HFFc6 (cell line): ENCODE data around the gene PHKG2. TPM values are rescaled to one million over a fixed set of nuclear protein-coding genes. Genes with fewer than 3 reads are reported as not detected.
A peak's percentile ranks its signal among the peaks of the same experiment; 100 is the strongest.

Source experiments
- DNase-seq: peaks from one replicate; pipeline ENCODE4 v3.0.0-alpha.2; 2018
- H3K27ac Mint-ChIP-seq: 2 replicates; pipeline ENCODE4 v1.8.0; 2020; ENCODE audit warnings: mild to moderate bottlenecking, mixed read lengths
- H3K27me3 Mint-ChIP-seq: 2 replicates; pipeline ENCODE4 v1.8.0; 2021; ENCODE audit warnings: mild to moderate bottlenecking, moderate library complexity, mixed read lengths; ENCODE audit not compliant: insufficient read depth
- H3K36me3 Mint-ChIP-seq: 2 replicates; pipeline ENCODE4 v1.8.0; 2021; ENCODE audit warnings: low read depth, mixed read lengths
- H3K4me1 Mint-ChIP-seq: 2 replicates; pipeline ENCODE4 v1.8.0; 2020; ENCODE audit warnings: low read depth, mixed read lengths
- H3K4me3 Mint-ChIP-seq: 2 replicates; pipeline ENCODE4 v1.8.0; 2020; ENCODE audit warnings: mild to moderate bottlenecking, moderate library complexity, mixed read lengths
- H3K9me3 Mint-ChIP-seq: 2 replicates; pipeline ENCODE4 v1.8.0; 2020; ENCODE audit warnings: mild to moderate bottlenecking, mixed read lengths
- CTCF ChIP-seq: fragments of 200-600 bp; sonication (generic); IDR thresholded peaks from 2 replicates; pipeline ENCODE4 v1.5.0; 2021; ENCODE audit warnings: antibody characterized with exemption, mild to moderate bottlenecking
- total RNA-seq, 6 experiments: library from RNA; stranded (reverse); fragmentation: NEBNext Ultra II Directional; extraction: Animal tissue kit (Norgen Biotek cat#: 25700); gene quantifications; 2 replicates in 1 of 6; 3 replicates in 5 of 6; pipeline ENCODE4 v1.2.3, GENCODE V29; 2021

The PHKG2 gene
- total RNA-seq, 6 experiments from 2014 or later, result 26.6 to 31.0 (median 27.7) TPM

- H3K9me3 Mint-ChIP-seq, result no peaks in the 10 kb centered on the region
- H3K4me1 Mint-ChIP-seq, result peaks cover 25% of the 10 kb centered on the region
- TF ChIP-seq CTCF, result no peak
- H3K27me3 Mint-ChIP-seq, result no peaks in the 10 kb centered on the region; the same call in none of the 2 replicates
- H3K36me3 Mint-ChIP-seq, result peaks cover 8% of the 10 kb centered on the region; the same call in 1 of the 2 replicates
- DNase-seq, result no peak
- H3K4me3 Mint-ChIP-seq, result no peak overlapping the region
- H3K27ac Mint-ChIP-seq, result no peak overlapping the region
Measured at GRCh38 chr16:30784215-30784614, 36.0 kb downstream of the PHKG2 start.

- Mint-ChIP-seq H3K27me3 (no peaks in the 10 kb centered on the region; the same call in none of the 2 replicates), H3K27ac (peak overlapping the region; percentile 83), H3K4me3 (peak overlapping the region; percentile 92), H3K9me3 (no peaks in the 10 kb centered on the region), H3K36me3 (peaks cover 8% of the 10 kb centered on the region; the same call in 1 of the 2 replicates), H3K4me1 (peaks cover 25% of the 10 kb centered on the region)
- no peak for DNase-seq
- no peak for TF ChIP-seq CTCF
Measured at GRCh38 chr16:30785126-30786106, 37.2 kb downstream of the PHKG2 start.

- Mint-ChIP-seq H3K9me3 (no peaks in the 10 kb centered on the region), H3K27ac (peak overlapping the region; percentile 83), H3K4me1 (peaks cover 25% of the 10 kb centered on the region), H3K27me3 (no peaks in the 10 kb centered on the region; the same call in 1 of the 2 replicates), H3K36me3 (peaks cover 8% of the 10 kb centered on the region; the same call in 1 of the 2 replicates), H3K4me3 (peak overlapping the region; percentile 92)
- peak; percentile 31 for TF ChIP-seq CTCF
- peak; percentile 79 for DNase-seq
Measured at GRCh38 chr16:30786115-30786935, 38.1 kb downstream of the PHKG2 start.

- peaks cover 25% of the 10 kb centered on the region for H3K4me1 Mint-ChIP-seq
- TF ChIP-seq CTCF, result no peak
- H3K36me3 Mint-ChIP-seq, result peaks cover 8% of the 10 kb centered on the region; the same call in 1 of the 2 replicates
- no peaks in the 10 kb centered on the region for H3K27me3 Mint-ChIP-seq
- peak within 1 kb of the TSS; percentile 92 for H3K4me3 Mint-ChIP-seq
- no peaks in the 10 kb centered on the region for H3K9me3 Mint-ChIP-seq
- DNase-seq, result peak; percentile 37
- peak within 1 kb of the TSS; percentile 91 for H3K27ac Mint-ChIP-seq
Measured at GRCh38 chr16:30786936-30787612, 38.8 kb downstream of the PHKG2 start, which contains the start of gene ZNF629. Gene ZNF629 (minus strand): TSS chr16:30787205. CDS start chr16:30784482, 2,723 bp downstream.
